ENCODE measurements around the gene ATG7. TPM values are rescaled to one million over a fixed set of nuclear protein-coding genes. Genes with fewer than 3 reads are reported as not detected.
"Not testable (repeated sequence)": the region's sequence is repeated elsewhere in the genome, so short reads cannot be mapped to it uniquely, and the experiment has no call there.

The ATG7 gene
- total RNA-seq, 2 experiments from 2014 or later, result 26.4 to 28.6 TPM

- peaks cover 4% of the 10 kb centered on the region for H3K4me1 Mint-ChIP-seq
- H3K9me3 Mint-ChIP-seq, result no peaks in the 10 kb centered on the region
- ATAC-seq (ENCODE audit: low read depth) (no peak), DNase-seq (no peak)
- no peak overlapping the region for H3K4me3 Mint-ChIP-seq
- peak overlapping the region; percentile 51 for H3K27ac Mint-ChIP-seq
- POLR2A ChIA-PET, result no interaction called here
- H3K36me3 Mint-ChIP-seq, result peaks cover 7% of the 10 kb centered on the region
- no peaks in the 10 kb centered on the region for H3K27me3 Mint-ChIP-seq
Measured at GRCh38 chr3:11569156-11569741, 297.1 kb downstream of the ATG7 start.

GRCh38 chr3:11570251-11570650, 298.1 kb downstream of the ATG7 start:
- no peak overlapping the region for H3K27ac Mint-ChIP-seq

GRCh38 chr3:11570789-11571495, 298.7 kb downstream of the ATG7 start:
- H3K9me3 Mint-ChIP-seq, result no peaks in the 10 kb centered on the region
- ATAC-seq (ENCODE audit: low read depth), result no peak
- H3K36me3 Mint-ChIP-seq, result peaks cover 7% of the 10 kb centered on the region
- H3K4me1 Mint-ChIP-seq, result peaks cover 4% of the 10 kb centered on the region
- H3K27ac Mint-ChIP-seq, result no peak overlapping the region
- no peak for DNase-seq
- POLR2A ChIA-PET, result interaction anchor here (1.2 kb wide), 1 partner anchor 72 kb away, joined by 3 read pairs; the partner anchor contains the start of gene VGLL4
- no peak overlapping the region for H3K4me3 Mint-ChIP-seq
- H3K27me3 Mint-ChIP-seq, result no peaks in the 10 kb centered on the region

More at GRCh38 chr3:11570251-11570650, 298.1 kb downstream of the ATG7 start:
- DNase-seq (no peak), ATAC-seq (ENCODE audit: low read depth) (no peak)
- no peaks in the 10 kb centered on the region for H3K27me3 Mint-ChIP-seq
- POLR2A ChIA-PET, result interaction anchor here (1.2 kb wide), 1 partner anchor 73 kb away, joined by 3 read pairs; the partner anchor contains the start of gene VGLL4
- peaks cover 7% of the 10 kb centered on the region for H3K36me3 Mint-ChIP-seq
- H3K4me3 Mint-ChIP-seq, result no peak overlapping the region
- H3K9me3 Mint-ChIP-seq, result no peaks in the 10 kb centered on the region
- H3K4me1 Mint-ChIP-seq, result peaks cover 4% of the 10 kb centered on the region

GRCh38 chr3:11572660-11573059, 300.5 kb downstream of the ATG7 start:
- H3K36me3 Mint-ChIP-seq; H3K4me3 Mint-ChIP-seq; H3K9me3 Mint-ChIP-seq; H3K4me1 Mint-ChIP-seq; ATAC-seq (ENCODE audit: low read depth); H3K27ac Mint-ChIP-seq; H3K27me3 Mint-ChIP-seq; POLR2A ChIA-PET; DNase-seq: not testable (repeated sequence)

GRCh38 chr3:11574981-11575669, 302.9 kb downstream of the ATG7 start:
- H3K4me1 Mint-ChIP-seq, result peaks cover 4% of the 10 kb centered on the region
- H3K4me3 Mint-ChIP-seq, result no peak overlapping the region
- H3K27ac Mint-ChIP-seq, result no peak overlapping the region
- no peaks in the 10 kb centered on the region for H3K27me3 Mint-ChIP-seq
- POLR2A ChIA-PET, result no interaction called here
- DNase-seq (no peak), ATAC-seq (ENCODE audit: low read depth) (no peak)
- no peaks in the 10 kb centered on the region for H3K9me3 Mint-ChIP-seq
- peaks cover 6% of the 10 kb centered on the region for H3K36me3 Mint-ChIP-seq

- Mint-ChIP-seq H3K27me3 (no peaks in the 10 kb centered on the region), H3K27ac (no peak overlapping the region), H3K4me3 (no peak overlapping the region), H3K36me3 (peaks cover 10% of the 10 kb centered on the region), H3K4me1 (peaks cover 4% of the 10 kb centered on the region), H3K9me3 (no peaks in the 10 kb centered on the region)
- POLR2A ChIA-PET, result no interaction called here
- ATAC-seq (ENCODE audit: low read depth) (no peak), DNase-seq (no peak)
Measured at GRCh38 chr3:11575677-11576076, 303.5 kb downstream of the ATG7 start.

GRCh38 chr3:11576453-11576852, 304.3 kb downstream of the ATG7 start:
- DNase-seq, result no peak
- H3K9me3 Mint-ChIP-seq, result no peaks in the 10 kb centered on the region
- H3K4me1 Mint-ChIP-seq, result peaks cover 4% of the 10 kb centered on the region
- no peak for ATAC-seq (ENCODE audit: low read depth)
- no peak overlapping the region for H3K27ac Mint-ChIP-seq
- no peak overlapping the region for H3K4me3 Mint-ChIP-seq
- H3K27me3 Mint-ChIP-seq, result no peaks in the 10 kb centered on the region
- POLR2A ChIA-PET, result no interaction called here
- H3K36me3 Mint-ChIP-seq, result peaks cover 10% of the 10 kb centered on the region

GRCh38 chr3:11578169-11578568, 306.0 kb downstream of the ATG7 start:
- POLR2A ChIA-PET, result no interaction called here
- Mint-ChIP-seq H3K4me1 (peaks cover 16% of the 10 kb centered on the region), H3K36me3 (peaks cover 8% of the 10 kb centered on the region), H3K9me3 (no peaks in the 10 kb centered on the region), H3K27me3 (no peaks in the 10 kb centered on the region), H3K4me3 (no peak overlapping the region), H3K27ac (no peak overlapping the region)
- DNase-seq (no peak), ATAC-seq (ENCODE audit: low read depth) (no peak)

GRCh38 chr3:11580645-11581044, 308.4 kb downstream of the ATG7 start:
- ATAC-seq (ENCODE audit: low read depth), result no peak
- Mint-ChIP-seq H3K4me1 (peaks cover 21% of the 10 kb centered on the region), H3K27ac (no peak overlapping the region), H3K36me3 (peaks cover 6% of the 10 kb centered on the region), H3K4me3 (no peak overlapping the region), H3K9me3 (no peaks in the 10 kb centered on the region), H3K27me3 (no peaks in the 10 kb centered on the region)
- DNase-seq, result no peak
- POLR2A ChIA-PET, result no interaction called here

GRCh38 chr3:11581237-11582190, 309.3 kb downstream of the ATG7 start:
- ATAC-seq (ENCODE audit: low read depth) (no peak), DNase-seq (no peak)
- H3K36me3 Mint-ChIP-seq, result peaks cover 6% of the 10 kb centered on the region
- H3K27ac Mint-ChIP-seq, result peak overlapping the region; percentile 38
- H3K27me3 Mint-ChIP-seq, result no peaks in the 10 kb centered on the region
- peak overlapping the region; percentile 68 for H3K4me3 Mint-ChIP-seq
- peaks cover 22% of the 10 kb centered on the region for H3K4me1 Mint-ChIP-seq
- H3K9me3 Mint-ChIP-seq, result no peaks in the 10 kb centered on the region
- POLR2A ChIA-PET, result no interaction called here

- Mint-ChIP-seq H3K4me1 (peaks cover 22% of the 10 kb centered on the region), H3K4me3 (peak overlapping the region; percentile 68), H3K36me3 (peaks cover 6% of the 10 kb centered on the region), H3K27me3 (no peaks in the 10 kb centered on the region), H3K9me3 (no peaks in the 10 kb centered on the region), H3K27ac (peak overlapping the region; percentile 57)
- no peak for DNase-seq
- POLR2A ChIA-PET, result no interaction called here
- no peak for ATAC-seq (ENCODE audit: low read depth)
Measured at GRCh38 chr3:11582191-11582968, 310.2 kb downstream of the ATG7 start.

GRCh38 chr3:11583235-11583634, 311.0 kb downstream of the ATG7 start:
- peaks cover 30% of the 10 kb centered on the region for H3K4me1 Mint-ChIP-seq
- DNase-seq, result no peak
- H3K27me3 Mint-ChIP-seq, result no peaks in the 10 kb centered on the region
- H3K36me3 Mint-ChIP-seq, result peaks cover 6% of the 10 kb centered on the region
- no peaks in the 10 kb centered on the region for H3K9me3 Mint-ChIP-seq
- POLR2A ChIA-PET, result no interaction called here
- no peak overlapping the region for H3K4me3 Mint-ChIP-seq
- ATAC-seq (ENCODE audit: low read depth), result no peak
- no peak overlapping the region for H3K27ac Mint-ChIP-seq
